Spleen (tissue), 11 donors: ENCODE data around the gene SMAD3. TPM values are rescaled to one million over a fixed set of nuclear protein-coding genes. Genes with fewer than 3 reads are reported as not detected.
"Not testable (repeated sequence)": the region's sequence is repeated elsewhere in the genome, so short reads cannot be mapped to it uniquely, and the experiment has no call there.

Source experiments
- DNase-seq: peaks from one replicate; pipeline ENCODE4 v3.0.0-alpha.2; 2020
- H3K27ac ChIP-seq, 8 donors: fragments of 200-600 bp; sonication (generic) in 7 of 8; 1 replicate in 4 of 8; 2 replicates in 4 of 8; pipeline versions ENCODE4 v1.5.0 to v1.8.0; 2016 to 2021; ENCODE audit warnings: inconsistent platforms in 4 of 8, mild to moderate bottlenecking in 4 of 8, moderate library complexity in 1 of 8
- H3K27me3 ChIP-seq, 7 donors: fragments of 200-600 bp; sonication (generic) in 6 of 7; replicated peaks in 1 of 7; 1 replicate in 4 of 7; 2 replicates in 3 of 7; pipeline versions ENCODE4 v1.5.0 to v1.8.0; 2016 to 2021; ENCODE audit warnings: inconsistent platforms in 3 of 7, mild to moderate bottlenecking in 1 of 7
- H3K36me3 ChIP-seq, 6 donors: fragments of 200-600 bp; sonication (generic) in 5 of 6; 1 replicate in 4 of 6; 2 replicates in 2 of 6; pipeline versions ENCODE4 v1.5.0 to v1.8.0; 2016 to 2021; ENCODE audit warnings: inconsistent platforms in 2 of 6
- H3K4me1 ChIP-seq, 6 donors: fragments of 200-600 bp; sonication (generic) in 5 of 6; 1 replicate in 3 of 6; 2 replicates in 3 of 6; pipeline versions ENCODE4 v1.5.0 to v1.8.0; 2016 to 2021; ENCODE audit warnings: inconsistent platforms in 3 of 6
- H3K4me3 ChIP-seq, 8 donors: fragments of 200-600 bp; sonication (generic) in 7 of 8; 1 replicate in 4 of 8; 2 replicates in 4 of 8; pipeline versions ENCODE4 v1.5.0 to v1.8.0; 2016 to 2021; ENCODE audit warnings: inconsistent platforms in 4 of 8, mild to moderate bottlenecking in 4 of 8, moderate library complexity in 2 of 8
- H3K9me3 ChIP-seq, 8 donors: fragments of 200-600 bp; sonication (generic) in 7 of 8; 1 replicate in 4 of 8; 2 replicates in 4 of 8; pipeline versions ENCODE4 v1.5.0 to v1.8.0; 2016 to 2021; ENCODE audit warnings: inconsistent platforms in 4 of 8
- POLR2A ChIP-seq, 3 donors: fragments of 450-650 bp; IDR thresholded peaks; one replicate each; pipeline ENCODE4 v1.5.1; 2017; ENCODE audit warnings: antibody characterized with exemption in 3 of 3, mild to moderate bottlenecking in 1 of 3
- POLR2AphosphoS5 ChIP-seq, 3 donors: sonication (generic); formaldehyde crosslinking; IDR thresholded peaks; one replicate each; pipeline ENCODE4 v1.5.1; 2017; ENCODE audit warnings: antibody characterized with exemption in 3 of 3
- WGBS, 5 donors: extraction: QIAGEN DNeasy Blood & Tissue Kit in 3 of 5; methylation state at CpG; one replicate each; pipeline versions ENCODE4 v1.1.5 to v1.1.7; 2013 to 2018; 5-methylcytosine and 5-hydroxymethylcytosine counted together
- intact Hi-C: fragments of 100-400 bp; cut with DNase I; formaldehyde crosslinking; loops from one replicate; pipeline ENCODE4 v1.15.0; 2023; ENCODE audit warnings: low total_unique reads
- polyA plus RNA-seq, 3 donors: library from polyadenylated mRNA; stranded (reverse); fragments of 200-250 nt; gene quantifications; one replicate each; pipeline ENCODE4 v1.2.1, GENCODE V29; 2013
- total RNA-seq, 7 donors: library from RNA; depleted of rRNA in 3 of 7; stranded (reverse); fragments of >200 nt in 3 of 7; fragmentation: NEBNext Ultra II Directional in 4 of 7; extraction: Animal tissue kit (Norgen Biotek cat#: 25700) in 4 of 7; gene quantifications; one replicate each; pipeline versions ENCODE4 v1.1.0 to v1.2.1, GENCODE V29; 2016 to 2021
- TF ChIP-seq, protein P1 (sequence below), 11 experiments: fragments of 200-600 bp in 7 of 11; fragments of 450-650 bp in 4 of 11; sonication (generic) in 4 of 11; IDR thresholded peaks in 8 of 11; conservative IDR thresholded peaks in 3 of 11; 1 replicate in 7 of 11; 2 replicates in 4 of 11; pipeline versions ENCODE4 v1.4.0 to v1.8.0; 2016 to 2021; ENCODE audit warnings: antibody characterized with exemption in 11 of 11, inconsistent platforms in 4 of 11, mild to moderate bottlenecking in 1 of 11
- donor health status: healthy with polysubstance abuse.
- donor health status: DM: no; HTN: no; CAD: no; lungs with moderate emphysema.
- donor health status: DM: no; HTN: no; CAD: no.
- donor health status: Bipolar disorder and iron deficiency.
- donor health status: healthy.
- donor health status: DM: no; HTN: no; CAD: no.
- donor health status: DM: yes; HTN: yes; CAD: no.

The SMAD3 gene
- total and polyA plus RNA-seq, 10 donors: 8.3 to 78.4 (median 33.7) TPM

DNA sequence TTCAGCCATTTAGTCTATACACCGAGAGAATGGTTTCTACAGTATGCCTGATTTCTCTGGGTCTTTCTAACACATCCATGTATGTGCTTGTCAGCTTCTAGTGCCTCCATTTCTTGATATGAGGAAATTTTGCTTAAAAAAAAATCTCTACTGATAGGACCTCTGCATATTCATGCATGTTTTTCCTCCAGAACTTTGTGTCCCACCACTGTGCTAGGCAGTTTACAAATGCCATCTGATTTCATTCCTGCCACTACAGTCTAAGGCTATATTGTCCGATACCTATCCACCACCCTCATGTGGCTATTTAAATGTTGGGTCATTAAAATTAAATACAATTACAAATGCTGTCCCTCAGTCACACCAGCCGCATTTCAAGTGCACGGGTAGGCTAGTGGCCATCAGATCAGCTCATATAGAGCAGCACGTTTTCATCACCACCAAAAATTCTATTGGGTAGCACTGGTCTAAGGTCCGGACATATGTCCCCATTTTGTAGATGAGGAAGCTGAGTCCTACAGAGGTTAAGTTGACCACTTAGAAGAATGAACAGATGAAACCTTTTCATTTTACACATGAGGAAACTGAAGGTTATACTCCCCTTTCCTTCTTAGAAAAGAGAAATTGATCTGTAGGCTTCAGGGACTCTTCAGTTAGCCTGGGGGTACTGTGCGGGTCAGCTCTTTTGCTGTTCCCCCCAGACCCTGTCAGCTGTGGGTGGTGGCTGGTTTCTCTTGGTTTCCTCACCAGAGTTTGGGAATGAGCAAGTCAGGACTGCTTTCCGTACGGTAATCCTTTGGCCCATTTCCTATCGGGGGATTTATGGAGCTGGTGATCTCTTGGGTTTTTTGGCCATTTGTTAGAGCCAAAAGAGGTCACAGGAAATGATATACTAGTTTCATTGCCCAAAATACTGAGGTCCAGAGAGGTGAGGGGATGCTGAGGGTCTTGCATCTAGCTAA, 56.5 kb downstream of the SMAD3 start:
- no peaks in the 10 kb centered on the region for H3K9me3 ChIP-seq
- H3K36me3 ChIP-seq: peaks cover 0 to under 1% (median 0%) of the 10 kb centered on the region in 6 donors
- intact Hi-C loops: no loop called here
- WGBS, 5 donors: 70 to 85% (median 79%) methylated on average over 10 of the region's 10 CpGs
- H3K4me1 ChIP-seq: peaks cover 49 to 100% (median 84%) of the 10 kb centered on the region in 6 donors
- DNase-seq: peak; percentile 20
- H3K27me3 ChIP-seq: no peaks in the 10 kb centered on the region
- H3K4me3 ChIP-seq: peak overlapping the region in 3 of 8 donors; percentile 11 to 50 (median 17)
- TF ChIP-seq POLR2AphosphoS5 (IDR thresholded peaks at IDR 0.05): no peak
- TF ChIP-seq POLR2A (IDR thresholded peaks at IDR 0.05): no peak
- TF ChIP-seq, protein P1, sequence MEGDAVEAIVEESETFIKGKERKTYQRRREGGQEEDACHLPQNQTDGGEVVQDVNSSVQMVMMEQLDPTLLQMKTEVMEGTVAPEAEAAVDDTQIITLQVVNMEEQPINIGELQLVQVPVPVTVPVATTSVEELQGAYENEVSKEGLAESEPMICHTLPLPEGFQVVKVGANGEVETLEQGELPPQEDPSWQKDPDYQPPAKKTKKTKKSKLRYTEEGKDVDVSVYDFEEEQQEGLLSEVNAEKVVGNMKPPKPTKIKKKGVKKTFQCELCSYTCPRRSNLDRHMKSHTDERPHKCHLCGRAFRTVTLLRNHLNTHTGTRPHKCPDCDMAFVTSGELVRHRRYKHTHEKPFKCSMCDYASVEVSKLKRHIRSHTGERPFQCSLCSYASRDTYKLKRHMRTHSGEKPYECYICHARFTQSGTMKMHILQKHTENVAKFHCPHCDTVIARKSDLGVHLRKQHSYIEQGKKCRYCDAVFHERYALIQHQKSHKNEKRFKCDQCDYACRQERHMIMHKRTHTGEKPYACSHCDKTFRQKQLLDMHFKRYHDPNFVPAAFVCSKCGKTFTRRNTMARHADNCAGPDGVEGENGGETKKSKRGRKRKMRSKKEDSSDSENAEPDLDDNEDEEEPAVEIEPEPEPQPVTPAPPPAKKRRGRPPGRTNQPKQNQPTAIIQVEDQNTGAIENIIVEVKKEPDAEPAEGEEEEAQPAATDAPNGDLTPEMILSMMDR (IDR thresholded peaks at IDR 0.05 in 8 of 11, conservative IDR thresholded peaks at IDR 0.05 in 3 of 11): no peak
- peak overlapping the region; percentile 79 to 93 (median 90) for H3K27ac ChIP-seq

DNA sequence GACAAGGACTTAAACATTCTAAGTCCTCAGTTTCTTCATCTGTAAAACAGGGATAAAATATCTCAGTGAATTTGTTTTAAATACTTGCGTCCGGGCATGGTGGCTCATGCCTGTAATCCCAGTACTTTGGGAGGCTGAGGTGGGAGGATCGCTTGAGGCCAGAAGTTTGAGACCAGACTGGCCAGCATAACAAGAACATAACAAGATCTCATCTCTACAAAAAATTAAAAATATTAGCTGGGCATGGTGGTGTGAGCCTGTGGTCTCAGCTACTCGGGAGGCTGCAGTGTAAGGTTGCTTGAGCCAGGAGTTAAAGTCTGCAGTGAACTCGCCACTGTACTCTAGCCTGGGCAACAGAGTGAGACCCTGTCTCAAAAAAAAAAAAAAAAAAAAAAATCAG, 57.4 kb downstream of the SMAD3 start:
- WGBS, 5 donors: 77 to 89% (median 78%) methylated on average over 5 of the region's 5 CpGs
- peak; percentile 6 for DNase-seq
- H3K9me3 ChIP-seq, H3K36me3 ChIP-seq, H3K4me3 ChIP-seq, intact Hi-C loops, H3K27me3 ChIP-seq: not testable (repeated sequence)
- Histone ChIP-seq H3K4me1 (peaks cover 42 to 100% (median 84%) of the 10 kb centered on the region in 6 donors), H3K27ac (peak overlapping the region in 7 of 8 donors; percentile 79 to 93 (median 90))

DNA sequence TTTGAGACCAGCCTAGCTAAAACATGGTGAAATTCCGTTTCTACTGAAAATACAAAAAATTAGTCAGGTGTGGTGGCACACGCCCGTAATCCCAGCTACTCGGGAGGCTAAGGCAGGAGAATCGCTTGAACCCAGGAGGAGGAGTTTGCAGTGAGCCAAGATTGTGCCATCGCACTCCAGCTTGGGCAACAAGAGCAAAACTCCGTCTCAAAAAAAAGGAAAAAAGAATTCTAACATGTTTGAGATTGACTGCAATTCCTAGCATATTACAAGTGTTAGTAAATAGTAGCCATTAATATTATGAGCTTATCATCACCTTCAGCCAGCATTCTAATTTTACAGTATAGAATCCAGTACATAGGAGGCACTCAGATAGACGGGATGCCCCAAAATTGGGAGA, 57.9 kb downstream of the SMAD3 start:
- H3K27me3 ChIP-seq, H3K36me3 ChIP-seq, H3K9me3 ChIP-seq, H3K4me3 ChIP-seq, intact Hi-C loops: not testable (repeated sequence)
- peak overlapping the region in 4 of 8 donors; percentile 45 to 91 (median 76) for H3K27ac ChIP-seq
- 81 to 94% (median 90%) methylated on average over 8 of the region's 8 CpGs for WGBS, 5 donors
- DNase-seq: peak; percentile 17
- H3K4me1 ChIP-seq: peaks cover 41 to 100% (median 82%) of the 10 kb centered on the region in 6 donors

DNA sequence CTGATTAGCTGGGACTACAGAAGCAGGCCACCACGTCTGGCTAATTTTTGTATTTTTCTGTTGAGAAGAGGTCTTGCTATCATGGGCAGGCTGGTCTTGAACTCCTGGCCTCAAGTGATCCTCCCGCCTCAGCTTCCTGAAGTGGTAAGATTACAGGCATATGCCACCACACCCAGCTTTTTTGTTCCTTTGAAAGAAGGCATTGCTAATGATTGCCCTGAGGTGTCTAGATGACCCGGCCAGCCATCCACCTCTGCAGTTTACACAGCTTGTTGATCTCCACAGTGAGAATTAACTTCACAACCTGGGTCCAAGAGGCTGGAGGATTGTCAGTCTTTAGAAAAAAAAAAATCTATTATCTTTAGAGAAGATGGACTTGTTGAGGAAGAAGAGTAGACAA, 58.7 kb downstream of the SMAD3 start:
- Histone ChIP-seq H3K9me3 (no peaks in the 10 kb centered on the region), H3K36me3 (peaks cover 0 to 16% (median 0%) of the 10 kb centered on the region in 6 donors), H3K27ac (peak overlapping the region in 7 of 8 donors; percentile 45 to 91 (median 54)), H3K4me3 (no peak overlapping the region), H3K4me1 (peaks cover 36 to 100% (median 74%) of the 10 kb centered on the region in 6 donors), H3K27me3 (no peaks in the 10 kb centered on the region)
- DNase-seq: peak; percentile 4
- TF ChIP-seq POLR2AphosphoS5 (IDR thresholded peaks at IDR 0.05) (no peak), POLR2A (IDR thresholded peaks at IDR 0.05) (no peak)
- TF ChIP-seq, protein P1 (IDR thresholded peaks at IDR 0.05 in 8 of 11, conservative IDR thresholded peaks at IDR 0.05 in 3 of 11): no peak
- intact Hi-C loops: no loop called here
- WGBS, 5 donors: 69 to 85% (median 75%) methylated on average over 3 of the region's 3 CpGs

DNA sequence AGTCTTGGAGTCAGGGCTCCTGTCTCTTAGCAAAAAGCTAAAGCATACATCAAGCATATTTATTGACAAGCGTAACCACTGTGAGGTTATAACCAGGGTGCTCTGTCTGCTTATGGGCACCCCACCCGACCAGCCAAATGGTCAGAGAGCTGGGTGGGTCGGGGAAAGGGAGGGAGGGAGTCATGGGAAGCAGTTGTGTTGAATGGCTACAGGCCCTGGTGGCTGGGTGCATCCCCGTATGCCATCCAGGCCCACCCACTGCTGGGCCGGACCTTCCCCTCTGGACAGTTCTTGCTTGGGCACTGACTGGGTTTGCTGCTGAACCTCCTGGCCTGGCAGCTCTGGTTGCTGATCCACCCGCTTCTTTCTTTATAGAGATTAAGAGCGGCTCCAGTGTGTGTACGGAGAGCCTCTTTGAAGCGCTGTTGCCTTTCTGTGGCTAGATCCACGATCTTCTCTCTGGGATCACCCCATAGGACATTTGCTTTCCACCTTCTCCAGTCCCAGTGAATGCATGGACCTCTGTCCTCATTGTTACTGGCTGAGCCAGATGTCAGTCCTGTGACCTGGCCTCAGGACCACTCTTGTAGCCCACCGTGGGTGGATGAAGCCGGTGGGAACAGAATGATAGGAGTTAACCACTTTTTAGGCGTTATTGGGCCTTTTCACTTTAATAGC, 59.6 kb downstream of the SMAD3 start:
- 70 to 85% (median 77%) methylated on average over 13 of the region's 13 CpGs for WGBS, 5 donors
- Histone ChIP-seq H3K4me1 (peaks cover 26 to 100% (median 65%) of the 10 kb centered on the region in 6 donors), H3K27me3 (no peaks in the 10 kb centered on the region), H3K36me3 (peaks cover 0 to 17% (median 0%) of the 10 kb centered on the region in 6 donors), H3K27ac (peak overlapping the region; percentile 14 to 91 (median 53)), H3K4me3 (no peak overlapping the region), H3K9me3 (no peaks in the 10 kb centered on the region)
- DNase-seq: peak; percentile 35
- intact Hi-C loops: no loop called here
- no peak for TF ChIP-seq POLR2A (IDR thresholded peaks at IDR 0.05)
- TF ChIP-seq, protein P1 (IDR thresholded peaks at IDR 0.05 in 8 of 11, conservative IDR thresholded peaks at IDR 0.05 in 3 of 11): no peak
- no peak for TF ChIP-seq POLR2AphosphoS5 (IDR thresholded peaks at IDR 0.05)
